Sigmoid colon (tissue), 7 donors: ENCODE data around the gene FBP2. TPM values are rescaled to one million over a fixed set of nuclear protein-coding genes. Genes with fewer than 3 reads are reported as not detected.

Experiments
- DNase-seq: peaks from one replicate; pipeline ENCODE4 v3.0.0-alpha.2; 2019
- H3K27ac ChIP-seq, 4 donors: fragments of 200-600 bp; sonication (generic); one replicate each; pipeline ENCODE4 v1.5.1; 2016 to 2019; ENCODE audit warnings: mild to moderate bottlenecking in 1 of 4
- H3K27me3 ChIP-seq, 3 donors: fragments of 200-600 bp; sonication (generic); one replicate each; pipeline ENCODE4 v1.5.1; 2019; ENCODE audit warnings: mild to moderate bottlenecking in 1 of 3
- H3K36me3 ChIP-seq, 4 donors: fragments of 200-600 bp; sonication (generic); one replicate each; pipeline ENCODE4 v1.5.1; 2016 to 2019
- H3K4me1 ChIP-seq, 4 donors: fragments of 200-600 bp; sonication (generic); one replicate each; pipeline ENCODE4 v1.5.1; 2017 to 2019
- H3K4me3 ChIP-seq, 4 donors: fragments of 200-600 bp; sonication (generic); one replicate each; pipeline ENCODE4 v1.5.1; 2017 to 2019; ENCODE audit warnings: mild to moderate bottlenecking in 2 of 4, moderate library complexity in 1 of 4
- H3K9me3 ChIP-seq, 4 donors: fragments of 200-600 bp in 3 of 4; sonication (generic) in 3 of 4; one replicate each; pipeline versions ENCODE4 v1.5.1 to v1.6.1; 2013 to 2019
- CTCF ChIP-seq, 4 experiments: fragments of 450-650 bp in 3 of 4; fragments of 200-600 bp in 1 of 4; IDR thresholded peaks; one replicate each; pipeline ENCODE4 v1.5.1; 2016 to 2019; ENCODE audit warnings: antibody characterized with exemption in 4 of 4, mild to moderate bottlenecking in 3 of 4, moderate library complexity in 2 of 4
- EP300 ChIP-seq, 4 donors: sonication (generic); formaldehyde crosslinking; IDR thresholded peaks; one replicate each; pipeline ENCODE4 v1.6.1; 2017; ENCODE audit warnings: antibody characterized with exemption in 4 of 4
- POLR2A ChIP-seq, 2 donors: fragments of 450-650 bp; IDR thresholded peaks; one replicate each; pipeline ENCODE4 v1.6.1; 2016; ENCODE audit warnings: antibody characterized with exemption in 2 of 2, mild to moderate bottlenecking in 2 of 2, moderate library complexity in 2 of 2
- POLR2AphosphoS5 ChIP-seq, 4 donors: sonication (generic); formaldehyde crosslinking; IDR thresholded peaks; one replicate each; pipeline ENCODE4 v1.6.1; 2017; ENCODE audit warnings: antibody characterized with exemption in 4 of 4
- WGBS, 2 donors: extraction: QIAGEN DNeasy Blood & Tissue Kit; methylation state at CpG; one replicate each; pipeline ENCODE4 v1.1.7; 2013; 5-methylcytosine and 5-hydroxymethylcytosine counted together
- intact Hi-C: fragments of 100-400 bp; cut with DNase I; formaldehyde crosslinking; loops from one replicate; pipeline ENCODE4 v1.15.1; 2023
- polyA plus RNA-seq, 3 donors: library from polyadenylated mRNA; stranded (reverse); fragments of 200-250 nt; gene quantifications; one replicate each; pipeline ENCODE4 v1.2.3, GENCODE V29; 2013
- total RNA-seq, 4 donors: library from RNA; depleted of rRNA; stranded (reverse); fragments of >200 nt; gene quantifications; one replicate each; pipeline ENCODE4 v1.1.0, GENCODE V29; 2016
- donor health status: healthy with polysubstance abuse.
- donor health status: Bipolar disorder and iron deficiency.
- donor health status: healthy.

Gene FBP2
- total and polyA plus RNA-seq, 7 donors, result 0.04 TPM; not detected in 6

- intact Hi-C loops, result no loop called here
These were observed 60.0 kb downstream of the FBP2 start for GRCh38 chr9:94533601-94534000.

GRCh38 chr9:94533155-94533554 lies 60.5 kb downstream of the FBP2 start:
- Histone ChIP-seq H3K27ac (no peak overlapping the region), H3K27me3 (no peaks in the 10 kb centered on the region), H3K9me3 (no peaks in the 10 kb centered on the region), H3K4me1 (no peaks in the 10 kb centered on the region), H3K36me3 (no peaks in the 10 kb centered on the region), H3K4me3 (no peak overlapping the region)
- DNase-seq, result no peak
- WGBS, 2 donors, result 19 to 61% methylated on average over 1 of the region's 1 CpG
- TF ChIP-seq EP300 (IDR thresholded peaks at IDR 0.05), result no peak
- no peak for TF ChIP-seq CTCF (IDR thresholded peaks at IDR 0.05)
- TF ChIP-seq POLR2AphosphoS5 (IDR thresholded peaks at IDR 0.05), result no peak
- no peak for TF ChIP-seq POLR2A (IDR thresholded peaks at IDR 0.05)
- intact Hi-C loops, result no loop called here

More at GRCh38 chr9:94533601-94534000, 60.0 kb downstream of the FBP2 start:
- Histone ChIP-seq H3K27me3 (no peaks in the 10 kb centered on the region), H3K4me3 (no peak overlapping the region), H3K36me3 (no peaks in the 10 kb centered on the region), H3K4me1 (no peaks in the 10 kb centered on the region), H3K27ac (no peak overlapping the region), H3K9me3 (no peaks in the 10 kb centered on the region)
- 29 to 75% methylated on average over 10 of the region's 10 CpGs for WGBS, 2 donors
- no peak for TF ChIP-seq POLR2A (IDR thresholded peaks at IDR 0.05)
- no peak for TF ChIP-seq CTCF (IDR thresholded peaks at IDR 0.05)
- TF ChIP-seq POLR2AphosphoS5 (IDR thresholded peaks at IDR 0.05), result no peak
- no peak for TF ChIP-seq EP300 (IDR thresholded peaks at IDR 0.05)
- DNase-seq, result no peak

DNA sequence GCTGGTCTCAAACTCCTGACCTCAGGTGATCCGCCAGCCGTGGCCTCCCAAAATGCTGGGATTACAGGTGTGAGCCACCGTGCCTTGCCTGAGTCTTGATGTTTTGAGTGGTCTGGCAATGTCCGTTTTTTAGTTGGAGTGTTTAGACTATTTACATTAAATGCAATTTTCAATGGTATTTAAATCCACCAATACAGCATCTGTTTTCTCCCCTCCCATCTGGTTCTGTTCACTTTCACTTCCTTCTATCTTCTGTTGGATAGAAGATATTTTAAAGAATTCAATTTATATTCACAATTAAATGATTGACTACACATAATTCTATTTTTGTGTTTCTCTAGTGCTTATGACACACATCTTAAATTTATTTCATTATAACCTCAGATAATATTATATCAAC lies 64.7 kb downstream of the FBP2 start:
- Histone ChIP-seq H3K9me3 (no peaks in the 10 kb centered on the region), H3K4me1 (no peaks in the 10 kb centered on the region), H3K27ac (no peak overlapping the region), H3K27me3 (no peaks in the 10 kb centered on the region), H3K4me3 (no peak overlapping the region), H3K36me3 (no peaks in the 10 kb centered on the region)
- TF ChIP-seq POLR2AphosphoS5 (IDR thresholded peaks at IDR 0.05), result no peak
- no peak for DNase-seq
- 79 to 94% methylated on average over 4 of the region's 4 CpGs for WGBS, 2 donors
- intact Hi-C loops, result no loop called here

DNA sequence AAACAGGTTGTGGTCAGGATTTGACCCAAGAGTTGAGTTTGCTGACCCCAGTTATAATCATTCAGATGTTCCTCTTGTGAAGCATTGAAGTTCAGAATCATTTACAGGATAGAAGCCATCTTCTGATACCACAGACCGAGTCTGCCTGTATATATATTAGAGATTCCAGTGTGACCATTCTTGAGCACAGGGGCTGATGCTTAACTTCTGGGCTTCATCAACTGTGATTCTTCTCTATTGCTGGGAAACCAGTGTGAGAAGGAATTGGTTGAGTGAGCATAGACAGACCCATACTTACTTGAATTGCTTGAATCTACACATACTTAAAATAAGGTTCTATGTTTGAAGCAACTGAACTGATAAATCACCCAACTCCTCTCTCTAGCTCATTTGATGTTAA lies 66.7 kb downstream of the FBP2 start:
- no peak overlapping the region for H3K4me3 ChIP-seq
- WGBS, 2 donors, result 79 to 89% methylated on average over 1 of the region's 1 CpG
- H3K27ac ChIP-seq, result no peak overlapping the region
- H3K4me1 ChIP-seq, result no peaks in the 10 kb centered on the region
- H3K27me3 ChIP-seq, result no peaks in the 10 kb centered on the region
- intact Hi-C loops, result no loop called here
- no peak for DNase-seq
- TF ChIP-seq POLR2A (IDR thresholded peaks at IDR 0.05), result no peak
- TF ChIP-seq EP300 (IDR thresholded peaks at IDR 0.05), result no peak
- no peak for TF ChIP-seq CTCF (IDR thresholded peaks at IDR 0.05)
- TF ChIP-seq POLR2AphosphoS5 (IDR thresholded peaks at IDR 0.05), result no peak
- no peaks in the 10 kb centered on the region for H3K9me3 ChIP-seq
- H3K36me3 ChIP-seq, result no peaks in the 10 kb centered on the region

GRCh38 chr9:94526271-94526670 lies 67.4 kb downstream of the FBP2 start:
- DNase-seq, result no peak
- H3K4me3 ChIP-seq, result no peak overlapping the region
- H3K27ac ChIP-seq, result no peak overlapping the region
- no peaks in the 10 kb centered on the region for H3K27me3 ChIP-seq
- no peaks in the 10 kb centered on the region for H3K4me1 ChIP-seq
- TF ChIP-seq CTCF (IDR thresholded peaks at IDR 0.05) (no peak), EP300 (IDR thresholded peaks at IDR 0.05) (no peak), POLR2A (IDR thresholded peaks at IDR 0.05) (no peak), POLR2AphosphoS5 (IDR thresholded peaks at IDR 0.05) (no peak)
- 97% methylated on average over 1 of the region's 1 CpG for WGBS, 2 donors
- no peaks in the 10 kb centered on the region for H3K36me3 ChIP-seq
- H3K9me3 ChIP-seq, result no peaks in the 10 kb centered on the region
- intact Hi-C loops, result no loop called here
